ENCODE data around the gene PLP2. TPM values are rescaled to one million over a fixed set of nuclear protein-coding genes. Genes with fewer than 3 reads are reported as not detected.

The PLP2 gene
- total and polyA plus RNA-seq, 8 donors: 42.7 to 241 (median 53.5) TPM

- H3K4me3 ChIP-seq: no peak overlapping the region
- TF ChIP-seq CTCF (IDR thresholded peaks at IDR 0.05): no peak
- H3K4me1 ChIP-seq: no peaks in the 10 kb centered on the region
- no peak overlapping the region for H3K27ac ChIP-seq
- no peaks in the 10 kb centered on the region for H3K9me3 ChIP-seq
- H3K27me3 ChIP-seq: no peaks in the 10 kb centered on the region
- no peaks in the 10 kb centered on the region for H3K36me3 ChIP-seq
- no peak for DNase-seq
- intact Hi-C loops (cut with DNase I): no loop called here
- no peak for ATAC-seq
These were observed 38.7 kb downstream of the PLP2 start for GRCh38 chrX:49210406-49210805.

- ATAC-seq (no peak), DNase-seq (no peak)
- Histone ChIP-seq H3K4me3 (no peak overlapping the region), H3K27ac (no peak overlapping the region), H3K9me3 (no peaks in the 10 kb centered on the region), H3K36me3 (no peaks in the 10 kb centered on the region), H3K4me1 (no peaks in the 10 kb centered on the region), H3K27me3 (no peaks in the 10 kb centered on the region)
- TF ChIP-seq CTCF (IDR thresholded peaks at IDR 0.05): no peak
- intact Hi-C loops (cut with DNase I): no loop called here
These were observed 39.4 kb downstream of the PLP2 start for GRCh38 chrX:49211074-49211473.

GRCh38 chrX:49212209-49212608, 40.5 kb downstream of the PLP2 start:
- Histone ChIP-seq H3K4me3 (no peak overlapping the region), H3K9me3 (no peaks in the 10 kb centered on the region), H3K27ac (no peak overlapping the region), H3K27me3 (no peaks in the 10 kb centered on the region), H3K4me1 (no peaks in the 10 kb centered on the region), H3K36me3 (no peaks in the 10 kb centered on the region)
- ATAC-seq: no peak
- intact Hi-C loops (cut with DNase I): loop anchor here in 1 of 2 donors (2.0 kb wide), 1 partner anchor 73 kb away; no protein-coding TSS in a partner anchor
- no peak for DNase-seq
- no peak for TF ChIP-seq CTCF (IDR thresholded peaks at IDR 0.05)

- TF ChIP-seq CTCF (IDR thresholded peaks at IDR 0.05): no peak
- DNase-seq (no peak), ATAC-seq (no peak)
- Histone ChIP-seq H3K9me3 (no peaks in the 10 kb centered on the region), H3K4me1 (no peaks in the 10 kb centered on the region), H3K27ac (no peak overlapping the region), H3K36me3 (no peaks in the 10 kb centered on the region), H3K4me3 (no peak overlapping the region), H3K27me3 (no peaks in the 10 kb centered on the region)
- intact Hi-C loops (cut with DNase I): loop anchor here in 1 of 2 donors (2.0 kb wide), 1 partner anchor 74 kb away; no protein-coding TSS in a partner anchor
These were observed 41.2 kb downstream of the PLP2 start for GRCh38 chrX:49212861-49213260.

- Histone ChIP-seq H3K27ac (no peak overlapping the region), H3K4me1 (no peaks in the 10 kb centered on the region), H3K9me3 (no peaks in the 10 kb centered on the region), H3K36me3 (no peaks in the 10 kb centered on the region), H3K4me3 (no peak overlapping the region), H3K27me3 (no peaks in the 10 kb centered on the region)
- DNase-seq (no peak), ATAC-seq (no peak)
- intact Hi-C loops (cut with DNase I): no loop called here
- TF ChIP-seq CTCF (IDR thresholded peaks at IDR 0.05): no peak
These were observed 42.7 kb downstream of the PLP2 start for GRCh38 chrX:49214416-49214815.

Measured in left lung (tissue), 10 donors.